Adrenal gland (tissue), 5 donors: ENCODE data around the gene ACTG1.

ENCODE experiments used
- POLR2A ChIP-seq, 2 donors: fragments of 450-650 bp; IDR thresholded peaks; one replicate each; pipeline ENCODE4 v1.6.1; 2017; ENCODE audit warnings: antibody characterized with exemption in 2 of 2, mild to moderate bottlenecking in 2 of 2, moderate library complexity in 1 of 2
- TF ChIP-seq, protein P1 (sequence below), 6 experiments: fragments of 450-650 bp in 4 of 6; fragments of 200-600 bp in 2 of 6; sonication (generic) in 1 of 6; IDR thresholded peaks; 1 replicate in 5 of 6; 2 replicates in 1 of 6; pipeline versions ENCODE4 v1.5.1 to v1.8.0; 2016 to 2021; ENCODE audit warnings: antibody characterized with exemption in 6 of 6, mild to moderate bottlenecking in 2 of 6, moderate library complexity in 1 of 6
- donor health status: DM: no; HTN: no; CAD: no.

DNA sequence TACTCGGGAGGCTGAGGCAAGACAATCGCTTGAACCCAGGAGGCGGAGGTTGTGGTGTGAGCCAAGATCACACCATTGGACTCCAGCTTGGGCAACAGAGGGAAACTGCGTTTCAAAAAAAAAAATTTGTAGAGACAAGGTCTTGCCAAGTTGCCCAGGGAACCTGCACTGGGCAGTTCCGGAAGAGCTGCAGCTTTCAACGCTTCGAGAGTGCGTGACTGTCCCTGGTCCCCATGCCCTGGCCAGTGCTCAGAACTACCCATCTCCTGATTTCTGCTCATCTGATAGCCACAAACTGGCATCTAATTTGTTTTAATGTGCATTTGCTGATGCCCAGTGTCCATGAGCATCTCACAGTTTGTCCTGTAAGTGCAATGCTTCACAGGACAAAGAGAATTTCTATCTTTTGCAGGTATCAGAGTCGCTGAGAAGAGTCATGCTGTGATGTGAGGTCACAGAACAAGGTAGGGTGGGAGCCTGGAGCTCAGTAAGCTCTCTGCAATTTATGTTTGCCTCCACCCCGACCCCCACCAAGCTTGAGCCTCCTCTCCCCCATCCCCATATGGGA lies 3.9 kb downstream of the ACTG1 start:
- TF ChIP-seq, protein P1, sequence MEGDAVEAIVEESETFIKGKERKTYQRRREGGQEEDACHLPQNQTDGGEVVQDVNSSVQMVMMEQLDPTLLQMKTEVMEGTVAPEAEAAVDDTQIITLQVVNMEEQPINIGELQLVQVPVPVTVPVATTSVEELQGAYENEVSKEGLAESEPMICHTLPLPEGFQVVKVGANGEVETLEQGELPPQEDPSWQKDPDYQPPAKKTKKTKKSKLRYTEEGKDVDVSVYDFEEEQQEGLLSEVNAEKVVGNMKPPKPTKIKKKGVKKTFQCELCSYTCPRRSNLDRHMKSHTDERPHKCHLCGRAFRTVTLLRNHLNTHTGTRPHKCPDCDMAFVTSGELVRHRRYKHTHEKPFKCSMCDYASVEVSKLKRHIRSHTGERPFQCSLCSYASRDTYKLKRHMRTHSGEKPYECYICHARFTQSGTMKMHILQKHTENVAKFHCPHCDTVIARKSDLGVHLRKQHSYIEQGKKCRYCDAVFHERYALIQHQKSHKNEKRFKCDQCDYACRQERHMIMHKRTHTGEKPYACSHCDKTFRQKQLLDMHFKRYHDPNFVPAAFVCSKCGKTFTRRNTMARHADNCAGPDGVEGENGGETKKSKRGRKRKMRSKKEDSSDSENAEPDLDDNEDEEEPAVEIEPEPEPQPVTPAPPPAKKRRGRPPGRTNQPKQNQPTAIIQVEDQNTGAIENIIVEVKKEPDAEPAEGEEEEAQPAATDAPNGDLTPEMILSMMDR (IDR thresholded peaks at IDR 0.05) = no peak
- no peak for TF ChIP-seq POLR2A (IDR thresholded peaks at IDR 0.05)
